ENCODE measurements around the gene CACNA1A.

The CACNA1A gene

GRCh38 chr19:13356686-13357280, 149.5 kb downstream of the CACNA1A start:
- DNase-seq = no peak

GRCh38 chr19:13356185-13356584, 150.1 kb downstream of the CACNA1A start:
- no peak for DNase-seq

GRCh38 chr19:13355356-13355755, 150.9 kb downstream of the CACNA1A start:
- no peak for DNase-seq

GRCh38 chr19:13353625-13354024, 152.7 kb downstream of the CACNA1A start:
- DNase-seq = no peak

- DNase-seq = no peak
Observed at GRCh38 chr19:13350759-13351158, 155.5 kb downstream of the CACNA1A start.

- DNase-seq = no peak
Observed at GRCh38 chr19:13350072-13350471, 156.2 kb downstream of the CACNA1A start.

GRCh38 chr19:13347367-13347766, 158.9 kb downstream of the CACNA1A start:
- DNase-seq = no peak

- DNase-seq = no peak
Observed at GRCh38 chr19:13343514-13343913, 162.8 kb downstream of the CACNA1A start.

- no peak for DNase-seq
Observed at GRCh38 chr19:13342672-13343071, 163.6 kb downstream of the CACNA1A start.

GRCh38 chr19:13339869-13340268, 166.4 kb downstream of the CACNA1A start:
- DNase-seq = no peak

- DNase-seq = no peak
Observed at GRCh38 chr19:13337181-13337580, 169.1 kb downstream of the CACNA1A start.

GRCh38 chr19:13334801-13335481, 171.3 kb downstream of the CACNA1A start:
- DNase-seq = no peak

GRCh38 chr19:13330285-13330684, 176.0 kb downstream of the CACNA1A start:
- no peak for DNase-seq

GRCh38 chr19:13329766-13330165, 176.5 kb downstream of the CACNA1A start:
- no peak for DNase-seq

- DNase-seq = no peak
Observed at GRCh38 chr19:13328241-13328640, 178.0 kb downstream of the CACNA1A start.

GRCh38 chr19:13319526-13319925, 186.8 kb downstream of the CACNA1A start:
- no peak for DNase-seq

GRCh38 chr19:13318190-13318589, 188.1 kb downstream of the CACNA1A start:
- no peak for DNase-seq

- no peak for DNase-seq
Observed at GRCh38 chr19:13315495-13315894, 190.8 kb downstream of the CACNA1A start.

- no peak for DNase-seq
Observed at GRCh38 chr19:13314761-13315160, 191.5 kb downstream of the CACNA1A start.

GRCh38 chr19:13313875-13314274, 192.4 kb downstream of the CACNA1A start:
- no peak for DNase-seq

- no peak for DNase-seq
Observed at GRCh38 chr19:13309864-13310263, 196.4 kb downstream of the CACNA1A start.

GRCh38 chr19:13303381-13304129, 202.7 kb downstream of the CACNA1A start:
- no peak for DNase-seq

GRCh38 chr19:13302526-13303270, 203.6 kb downstream of the CACNA1A start:
- DNase-seq = no peak

Data from activated gamma-delta T cell treated with Interleukin-2 at 50 U/mL for 16 hours (primary cell).